WTC11 (cell line): ENCODE data around the gene EDA. TPM values are rescaled to one million over a fixed set of nuclear protein-coding genes. Genes with fewer than 3 reads are reported as not detected.
"Not testable (repeated sequence)": the region's sequence is repeated elsewhere in the genome, so short reads cannot be mapped to it uniquely, and the experiment has no call there.

Source experiments
- ATAC-seq: fragments of 200-7000 bp; cut with Tn5 transposase; 2 replicates; pipeline ENCODE4 v1.10.0; 2021; ENCODE audit warnings: mild to moderate bottlenecking, moderate library complexity
- CTCF ChIA-PET: fragments of 300-600 bp; sonication (Branson Sonifier 250); formaldehyde crosslinking; loops from one replicate; lab custom pipeline; 2021; ENCODE audit warnings: antibody characterized with exemption; lab: Charles Lee
- POLR2A ChIA-PET: fragments of 350-600 bp; sonication (Branson Sonifier 250); formaldehyde crosslinking; loops from one replicate; lab custom pipeline; 2021; ENCODE audit warnings: antibody characterized with exemption; lab: Charles Lee
- DNase-seq: peaks from one replicate; pipeline ENCODE4 v3.0.0; 2021; ENCODE audit warnings: low spot score
- H3K27ac Mint-ChIP-seq: 2 replicates; pipeline ENCODE4 v1.8.0; 2021; ENCODE audit warnings: mixed read lengths
- H3K27me3 Mint-ChIP-seq: 2 replicates; pipeline ENCODE4 v1.8.0; 2021; ENCODE audit warnings: low read depth, mild to moderate bottlenecking, moderate library complexity, mixed read lengths
- H3K36me3 Mint-ChIP-seq: 2 replicates; pipeline ENCODE4 v1.8.0; 2021; ENCODE audit warnings: mixed read lengths
- H3K4me1 Mint-ChIP-seq: 2 replicates; pipeline ENCODE4 v1.8.0; 2022; ENCODE audit warnings: mixed read lengths
- H3K4me3 Mint-ChIP-seq: 2 replicates; pipeline ENCODE4 v1.8.0; 2021; ENCODE audit warnings: mild to moderate bottlenecking, moderate library complexity, mixed read lengths
- H3K9me3 Mint-ChIP-seq: 2 replicates; pipeline ENCODE4 v1.8.0; 2021; ENCODE audit warnings: mixed read lengths
- E2F4 ChIP-seq: sonication (generic); formaldehyde crosslinking; IDR thresholded peaks from 2 replicates; pipeline ENCODE4 v1.8.1; 2022; ENCODE audit warnings: low read depth, mild to moderate bottlenecking, moderate library complexity, missing genetic modification reagents, borderline replicate concordance
- FOXP1 ChIP-seq: sonication (generic); formaldehyde crosslinking; IDR thresholded peaks from 2 replicates; pipeline ENCODE4 v1.8.0; 2022; ENCODE audit warnings: missing genetic modification reagents, mild to moderate bottlenecking, moderate library complexity, borderline replicate concordance
- GABPB1 ChIP-seq: sonication (generic); formaldehyde crosslinking; IDR thresholded peaks from 2 replicates; pipeline ENCODE4 v1.8.1; 2023; ENCODE audit warnings: mild to moderate bottlenecking, missing genetic modification reagents
- GTF2I ChIP-seq: fragments of 250-450 bp; sonication (Bioruptor Pico); conservative IDR thresholded peaks from 2 replicates; pipeline ENCODE4 v1.4.0; 2021; ENCODE audit warnings: mild to moderate bottlenecking
- IRF2 ChIP-seq: sonication (generic); formaldehyde crosslinking; IDR thresholded peaks from 2 replicates; pipeline ENCODE4 v1.8.0; 2022; ENCODE audit warnings: low read depth, missing genetic modification reagents, borderline replicate concordance
- MLX ChIP-seq: sonication (generic); formaldehyde crosslinking; IDR thresholded peaks from 2 replicates; pipeline ENCODE4 v1.8.1; 2023; ENCODE audit warnings: mild to moderate bottlenecking, missing genetic modification reagents, moderate library complexity
- NR3C1 ChIP-seq: sonication (generic); formaldehyde crosslinking; conservative IDR thresholded peaks from 2 replicates; pipeline ENCODE4 v1.8.1; 2023; ENCODE audit warnings: low read depth, mild to moderate bottlenecking, missing genetic modification reagents
- OVOL2 ChIP-seq: fragments of 250-450 bp; sonication (Bioruptor Pico); IDR thresholded peaks from 2 replicates; pipeline ENCODE4 v1.9.0; 2021; ENCODE audit warnings: mild to moderate bottlenecking, borderline replicate concordance
- SP1 ChIP-seq: sonication (generic); formaldehyde crosslinking; conservative IDR thresholded peaks from 2 replicates; pipeline ENCODE4 v1.8.1; 2022; ENCODE audit warnings: missing genetic modification reagents
- ZBTB43 ChIP-seq: sonication (generic); formaldehyde crosslinking; IDR thresholded peaks from 2 replicates; pipeline ENCODE4 v1.8.1; 2023; ENCODE audit warnings: mild to moderate bottlenecking, missing genetic modification reagents
- ZNF138 ChIP-seq: sonication (generic); formaldehyde crosslinking; conservative IDR thresholded peaks from 2 replicates; pipeline ENCODE4 v1.8.1; 2022; ENCODE audit warnings: mild to moderate bottlenecking, moderate library complexity, missing genetic modification reagents
- ZNF232 ChIP-seq: sonication (generic); formaldehyde crosslinking; IDR thresholded peaks from 2 replicates; pipeline ENCODE4 v1.8.0; 2022; ENCODE audit warnings: mild to moderate bottlenecking, missing genetic modification reagents
- ZNF263 ChIP-seq: sonication (generic); formaldehyde crosslinking; IDR thresholded peaks from 2 replicates; pipeline ENCODE4 v1.8.1; 2022; ENCODE audit warnings: low read depth, mild to moderate bottlenecking, moderate library complexity, missing genetic modification reagents
- total RNA-seq: library from RNA; stranded (reverse); gene quantifications from 3 replicates; pipeline ENCODE4 v1.2.3, GENCODE V29; 2021
- TF ChIP-seq, protein P1 (sequence below): sonication (generic); formaldehyde crosslinking; IDR thresholded peaks from 2 replicates; pipeline ENCODE4 v1.8.1; 2023; ENCODE audit warnings: mild to moderate bottlenecking, moderate library complexity, missing genetic modification reagents
- TF ChIP-seq, protein P2 (sequence below): sonication (generic); formaldehyde crosslinking; IDR thresholded peaks from 2 replicates; pipeline ENCODE4 v1.8.0; 2022; ENCODE audit warnings: mild to moderate bottlenecking, missing genetic modification reagents
- TF ChIP-seq, protein P3 (sequence below): fragments of 200-600 bp; IDR thresholded peaks from 2 replicates; pipeline ENCODE4 v1.8.0; 2022; ENCODE audit warnings: antibody characterized with exemption
- TF ChIP-seq, protein P4 (sequence below): sonication (generic); formaldehyde crosslinking; IDR thresholded peaks from 2 replicates; pipeline ENCODE4 v1.8.0; 2022; ENCODE audit warnings: missing genetic modification reagents
- TF ChIP-seq, protein P5 (sequence below): sonication (generic); formaldehyde crosslinking; conservative IDR thresholded peaks from 2 replicates; pipeline ENCODE4 v1.8.1; 2022; ENCODE audit warnings: mild to moderate bottlenecking, missing genetic modification reagents
- TF ChIP-seq, protein P6 (sequence below): sonication (generic); formaldehyde crosslinking; IDR thresholded peaks from 2 replicates; pipeline ENCODE4 v1.8.0; 2022; ENCODE audit warnings: mild to moderate bottlenecking, missing genetic modification reagents
- TF ChIP-seq, protein P7 (sequence below): sonication (generic); formaldehyde crosslinking; IDR thresholded peaks from 2 replicates; pipeline ENCODE4 v1.8.0; 2022; ENCODE audit warnings: mild to moderate bottlenecking, missing genetic modification reagents

Gene EDA
- total RNA-seq, 1 experiment from 2014 or later, result 15.1 TPM

DNA sequence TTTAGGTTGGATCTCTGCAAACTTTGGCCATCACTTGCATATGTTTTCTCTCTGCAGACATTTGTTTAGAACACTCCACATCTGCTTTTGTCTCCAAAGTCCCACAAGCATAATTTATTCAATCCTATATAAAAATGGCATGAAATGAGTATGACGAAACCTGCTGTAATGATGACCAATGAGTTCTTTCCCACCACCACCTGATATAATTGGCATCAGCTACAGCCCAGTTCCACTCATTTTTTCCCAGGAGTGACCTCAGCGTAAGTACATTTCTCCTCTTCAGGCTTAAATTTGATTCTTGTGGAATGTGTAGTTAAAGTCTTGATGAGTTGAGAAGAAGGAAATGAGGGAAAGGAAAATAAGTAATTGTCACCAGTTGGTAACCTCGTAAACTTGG is 228.7 kb downstream of the EDA start:
- POLR2A ChIA-PET, result no interaction called here
- TF ChIP-seq IRF2 (CRISPR knock-in tag) (no peak), ZNF263 (CRISPR knock-in tag) (no peak), SP1 (CRISPR knock-in tag) (no peak), GTF2I (no peak), ZNF232 (no peak), MLX (CRISPR knock-in tag) (no peak), ZNF138 (CRISPR knock-in tag) (no peak), GABPB1 (no peak), FOXP1 (CRISPR knock-in tag) (no peak), NR3C1 (CRISPR knock-in tag) (no peak), E2F4 (no peak), OVOL2 (no peak), ZBTB43 (no peak)
- TF ChIP-seq, protein P1, sequence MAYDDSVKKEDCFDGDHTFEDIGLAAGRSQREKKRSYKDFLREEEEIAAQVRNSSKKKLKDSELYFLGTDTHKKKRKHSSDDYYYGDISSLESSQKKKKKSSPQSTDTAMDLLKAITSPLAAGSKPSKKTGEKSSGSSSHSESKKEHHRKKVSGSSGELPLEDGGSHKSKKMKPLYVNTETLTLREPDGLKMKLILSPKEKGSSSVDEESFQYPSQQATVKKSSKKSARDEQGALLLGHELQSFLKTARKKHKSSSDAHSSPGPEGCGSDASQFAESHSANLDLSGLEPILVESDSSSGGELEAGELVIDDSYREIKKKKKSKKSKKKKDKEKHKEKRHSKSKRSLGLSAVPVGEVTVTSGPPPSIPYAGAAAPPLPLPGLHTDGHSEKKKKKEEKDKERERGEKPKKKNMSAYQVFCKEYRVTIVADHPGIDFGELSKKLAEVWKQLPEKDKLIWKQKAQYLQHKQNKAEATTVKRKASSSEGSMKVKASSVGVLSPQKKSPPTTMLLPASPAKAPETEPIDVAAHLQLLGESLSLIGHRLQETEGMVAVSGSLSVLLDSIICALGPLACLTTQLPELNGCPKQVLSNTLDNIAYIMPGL (CRISPR knock-in tag), result no peak
- TF ChIP-seq, protein P2, sequence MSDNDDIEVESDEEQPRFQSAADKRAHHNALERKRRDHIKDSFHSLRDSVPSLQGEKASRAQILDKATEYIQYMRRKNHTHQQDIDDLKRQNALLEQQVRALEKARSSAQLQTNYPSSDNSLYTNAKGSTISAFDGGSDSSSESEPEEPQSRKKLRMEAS (CRISPR knock-in tag), result no peak
- TF ChIP-seq, protein P3, sequence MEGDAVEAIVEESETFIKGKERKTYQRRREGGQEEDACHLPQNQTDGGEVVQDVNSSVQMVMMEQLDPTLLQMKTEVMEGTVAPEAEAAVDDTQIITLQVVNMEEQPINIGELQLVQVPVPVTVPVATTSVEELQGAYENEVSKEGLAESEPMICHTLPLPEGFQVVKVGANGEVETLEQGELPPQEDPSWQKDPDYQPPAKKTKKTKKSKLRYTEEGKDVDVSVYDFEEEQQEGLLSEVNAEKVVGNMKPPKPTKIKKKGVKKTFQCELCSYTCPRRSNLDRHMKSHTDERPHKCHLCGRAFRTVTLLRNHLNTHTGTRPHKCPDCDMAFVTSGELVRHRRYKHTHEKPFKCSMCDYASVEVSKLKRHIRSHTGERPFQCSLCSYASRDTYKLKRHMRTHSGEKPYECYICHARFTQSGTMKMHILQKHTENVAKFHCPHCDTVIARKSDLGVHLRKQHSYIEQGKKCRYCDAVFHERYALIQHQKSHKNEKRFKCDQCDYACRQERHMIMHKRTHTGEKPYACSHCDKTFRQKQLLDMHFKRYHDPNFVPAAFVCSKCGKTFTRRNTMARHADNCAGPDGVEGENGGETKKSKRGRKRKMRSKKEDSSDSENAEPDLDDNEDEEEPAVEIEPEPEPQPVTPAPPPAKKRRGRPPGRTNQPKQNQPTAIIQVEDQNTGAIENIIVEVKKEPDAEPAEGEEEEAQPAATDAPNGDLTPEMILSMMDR, result no peak
- TF ChIP-seq, protein P4, sequence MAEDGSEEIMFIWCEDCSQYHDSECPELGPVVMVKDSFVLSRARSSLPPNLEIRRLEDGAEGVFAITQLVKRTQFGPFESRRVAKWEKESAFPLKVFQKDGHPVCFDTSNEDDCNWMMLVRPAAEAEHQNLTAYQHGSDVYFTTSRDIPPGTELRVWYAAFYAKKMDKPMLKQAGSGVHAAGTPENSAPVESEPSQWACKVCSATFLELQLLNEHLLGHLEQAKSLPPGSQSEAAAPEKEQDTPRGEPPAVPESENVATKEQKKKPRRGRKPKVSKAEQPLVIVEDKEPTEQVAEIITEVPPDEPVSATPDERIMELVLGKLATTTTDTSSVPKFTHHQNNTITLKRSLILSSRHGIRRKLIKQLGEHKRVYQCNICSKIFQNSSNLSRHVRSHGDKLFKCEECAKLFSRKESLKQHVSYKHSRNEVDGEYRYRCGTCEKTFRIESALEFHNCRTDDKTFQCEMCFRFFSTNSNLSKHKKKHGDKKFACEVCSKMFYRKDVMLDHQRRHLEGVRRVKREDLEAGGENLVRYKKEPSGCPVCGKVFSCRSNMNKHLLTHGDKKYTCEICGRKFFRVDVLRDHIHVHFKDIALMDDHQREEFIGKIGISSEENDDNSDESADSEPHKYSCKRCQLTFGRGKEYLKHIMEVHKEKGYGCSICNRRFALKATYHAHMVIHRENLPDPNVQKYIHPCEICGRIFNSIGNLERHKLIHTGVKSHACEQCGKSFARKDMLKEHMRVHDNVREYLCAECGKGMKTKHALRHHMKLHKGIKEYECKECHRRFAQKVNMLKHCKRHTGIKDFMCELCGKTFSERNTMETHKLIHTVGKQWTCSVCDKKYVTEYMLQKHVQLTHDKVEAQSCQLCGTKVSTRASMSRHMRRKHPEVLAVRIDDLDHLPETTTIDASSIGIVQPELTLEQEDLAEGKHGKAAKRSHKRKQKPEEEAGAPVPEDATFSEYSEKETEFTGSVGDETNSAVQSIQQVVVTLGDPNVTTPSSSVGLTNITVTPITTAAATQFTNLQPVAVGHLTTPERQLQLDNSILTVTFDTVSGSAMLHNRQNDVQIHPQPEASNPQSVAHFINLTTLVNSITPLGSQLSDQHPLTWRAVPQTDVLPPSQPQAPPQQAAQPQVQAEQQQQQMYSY (CRISPR knock-in tag), result no peak
- TF ChIP-seq, protein P5, sequence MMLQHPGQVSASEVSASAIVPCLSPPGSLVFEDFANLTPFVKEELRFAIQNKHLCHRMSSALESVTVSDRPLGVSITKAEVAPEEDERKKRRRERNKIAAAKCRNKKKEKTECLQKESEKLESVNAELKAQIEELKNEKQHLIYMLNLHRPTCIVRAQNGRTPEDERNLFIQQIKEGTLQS, result no peak
- TF ChIP-seq, protein P6, sequence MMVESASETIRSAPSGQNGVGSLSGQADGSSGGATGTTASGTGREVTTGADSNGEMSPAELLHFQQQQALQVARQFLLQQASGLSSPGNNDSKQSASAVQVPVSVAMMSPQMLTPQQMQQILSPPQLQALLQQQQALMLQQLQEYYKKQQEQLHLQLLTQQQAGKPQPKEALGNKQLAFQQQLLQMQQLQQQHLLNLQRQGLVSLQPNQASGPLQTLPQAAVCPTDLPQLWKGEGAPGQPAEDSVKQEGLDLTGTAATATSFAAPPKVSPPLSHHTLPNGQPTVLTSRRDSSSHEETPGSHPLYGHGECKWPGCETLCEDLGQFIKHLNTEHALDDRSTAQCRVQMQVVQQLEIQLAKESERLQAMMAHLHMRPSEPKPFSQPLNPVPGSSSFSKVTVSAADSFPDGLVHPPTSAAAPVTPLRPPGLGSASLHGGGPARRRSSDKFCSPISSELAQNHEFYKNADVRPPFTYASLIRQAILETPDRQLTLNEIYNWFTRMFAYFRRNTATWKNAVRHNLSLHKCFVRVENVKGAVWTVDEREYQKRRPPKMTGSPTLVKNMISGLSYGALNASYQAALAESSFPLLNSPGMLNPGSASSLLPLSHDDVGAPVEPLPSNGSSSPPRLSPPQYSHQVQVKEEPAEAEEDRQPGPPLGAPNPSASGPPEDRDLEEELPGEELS (CRISPR knock-in tag), result no peak
- TF ChIP-seq, protein P7, sequence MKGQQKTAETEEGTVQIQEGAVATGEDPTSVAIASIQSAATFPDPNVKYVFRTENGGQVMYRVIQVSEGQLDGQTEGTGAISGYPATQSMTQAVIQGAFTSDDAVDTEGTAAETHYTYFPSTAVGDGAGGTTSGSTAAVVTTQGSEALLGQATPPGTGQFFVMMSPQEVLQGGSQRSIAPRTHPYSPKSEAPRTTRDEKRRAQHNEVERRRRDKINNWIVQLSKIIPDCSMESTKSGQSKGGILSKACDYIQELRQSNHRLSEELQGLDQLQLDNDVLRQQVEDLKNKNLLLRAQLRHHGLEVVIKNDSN (CRISPR knock-in tag), result no peak
- TF ChIP-seq, all 79 proteins: peak for 0
- CTCF ChIA-PET, result no interaction called here
- H3K4me1 Mint-ChIP-seq, result peaks cover 7% of the 10 kb centered on the region; the same call in 1 of the 2 replicates
- no peaks in the 10 kb centered on the region for H3K27me3 Mint-ChIP-seq
- H3K4me3 Mint-ChIP-seq, result no peak overlapping the region
- no peak for ATAC-seq
- H3K9me3 Mint-ChIP-seq, result no peaks in the 10 kb centered on the region
- no peaks in the 10 kb centered on the region for H3K36me3 Mint-ChIP-seq
- H3K27ac Mint-ChIP-seq, result no peak overlapping the region
- no peak for DNase-seq

- DNase-seq, POLR2A ChIA-PET, H3K4me3 Mint-ChIP-seq, CTCF ChIA-PET, H3K27ac Mint-ChIP-seq, H3K27me3 Mint-ChIP-seq, H3K4me1 Mint-ChIP-seq, ATAC-seq: not testable (repeated sequence)
- Mint-ChIP-seq H3K36me3 (peaks cover 30% of the 10 kb centered on the region), H3K9me3 (peaks cover 49% of the 10 kb centered on the region)
Observed at GRCh38 chrX:69859999-69860398, 244.1 kb downstream of the EDA start.
